Measurements from ENCODE around the gene B3GNT7. TPM values are rescaled to one million over a fixed set of nuclear protein-coding genes. Genes with fewer than 3 reads are reported as not detected.

Gene B3GNT7
- total and polyA plus RNA-seq, 2 of the 4 experiments (the other 2 are of a cell fraction) = under 0.01 to 0.03 TPM

DNA sequence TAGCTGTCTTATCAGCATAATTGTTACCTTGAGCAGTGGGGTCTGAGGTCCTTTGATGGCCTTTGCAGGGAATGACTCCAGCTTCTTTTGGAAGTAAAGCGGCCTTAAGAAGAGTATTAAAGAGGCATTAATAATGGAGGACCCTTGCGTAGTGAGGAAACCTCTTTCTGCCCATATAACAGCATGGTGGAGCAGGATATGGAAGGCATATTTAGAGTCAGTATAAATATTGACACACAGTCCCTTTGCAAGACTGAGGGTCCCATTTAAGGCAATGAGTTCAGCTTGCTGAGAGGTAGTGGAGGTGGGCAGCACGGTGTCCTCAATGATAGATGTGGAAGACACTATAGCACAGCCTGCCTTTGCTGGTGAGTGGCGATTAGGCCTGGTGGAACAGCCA is 36.1 kb downstream of the B3GNT7 start:
- no peaks in the 10 kb centered on the region for H4K20me1 ChIP-seq (ENCODE audit: insufficient read depth, low read length)
- CTCF ChIA-PET = no interaction called here
- H3K27me3 ChIP-seq (ENCODE audit: control insufficient read depth, insufficient read depth, low read length) = peaks cover 2% of the 10 kb centered on the region; the same call in 1 of the 2 replicates
- POLR2A ChIA-PET (ENCODE audit: unreplicated experiment) = no interaction called here
- no peak overlapping the region for H3K4ac ChIP-seq (ENCODE audit: low read depth, low read length)
- no peaks in the 10 kb centered on the region for H3K4me1 ChIP-seq (ENCODE audit: control insufficient read depth, insufficient read depth, low read length)
- no peak overlapping the region for H2BK15ac ChIP-seq (ENCODE audit: low read depth, low read length)
- H4K91ac ChIP-seq (ENCODE audit: insufficient read depth, low read depth, low read length) = no peak overlapping the region
- H3K9me3 ChIP-seq (ENCODE audit: control insufficient read depth, insufficient read depth, low read length) = peaks cover 8% of the 10 kb centered on the region
- H4K5ac ChIP-seq (ENCODE audit: low read depth, low read length) = no peak overlapping the region
- H3K9ac ChIP-seq (ENCODE audit: low read depth, low read length) = no peak overlapping the region
- H4K8ac ChIP-seq (ENCODE audit: low read depth in 2 of 2, low read length in 2 of 2) = no peak overlapping the region
- no peak overlapping the region for H3K4me2 ChIP-seq (ENCODE audit: low read depth, low read length)
- no peak for TF ChIP-seq SMC3 (IDR thresholded peaks at IDR 0.05; ENCODE audit: low read depth, low read length)
- TF ChIP-seq BHLHE40 (IDR thresholded peaks at IDR 0.05; ENCODE audit: low read depth, low read length) = no peak
- no peak for TF ChIP-seq POLR2A (IDR thresholded peaks at IDR 0.05; ENCODE audit: low read depth, low read length)
- TF ChIP-seq FOS (IDR thresholded peaks at IDR 0.05; ENCODE audit: low read depth, low read length) = no peak
- TF ChIP-seq, protein P1, sequence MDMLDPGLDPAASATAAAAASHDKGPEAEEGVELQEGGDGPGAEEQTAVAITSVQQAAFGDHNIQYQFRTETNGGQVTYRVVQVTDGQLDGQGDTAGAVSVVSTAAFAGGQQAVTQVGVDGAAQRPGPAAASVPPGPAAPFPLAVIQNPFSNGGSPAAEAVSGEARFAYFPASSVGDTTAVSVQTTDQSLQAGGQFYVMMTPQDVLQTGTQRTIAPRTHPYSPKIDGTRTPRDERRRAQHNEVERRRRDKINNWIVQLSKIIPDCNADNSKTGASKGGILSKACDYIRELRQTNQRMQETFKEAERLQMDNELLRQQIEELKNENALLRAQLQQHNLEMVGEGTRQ (IDR thresholded peaks at IDR 0.05; ENCODE audit: low read depth, low read length) = no peak
- TF ChIP-seq RAD21 (IDR thresholded peaks at IDR 0.05; ENCODE audit: low read length) = no peak
- TF ChIP-seq NFE2L2 (IDR thresholded peaks at IDR 0.05; ENCODE audit: low read depth, low read length) = no peak
- TF ChIP-seq RFX5 (IDR thresholded peaks at IDR 0.05; ENCODE audit: low read depth, low read length) = no peak
- no peak for TF ChIP-seq CHD1 (IDR thresholded peaks at IDR 0.05; ENCODE audit: low read depth, low read length)
- no peak for TF ChIP-seq MAZ (IDR thresholded peaks at IDR 0.05; ENCODE audit: borderline replicate concordance, low read depth, low read length)
- no peak for TF ChIP-seq RCOR1 (IDR thresholded peaks at IDR 0.05; ENCODE audit: insufficient replicate concordance, low read length)
- TF ChIP-seq, protein P2, sequence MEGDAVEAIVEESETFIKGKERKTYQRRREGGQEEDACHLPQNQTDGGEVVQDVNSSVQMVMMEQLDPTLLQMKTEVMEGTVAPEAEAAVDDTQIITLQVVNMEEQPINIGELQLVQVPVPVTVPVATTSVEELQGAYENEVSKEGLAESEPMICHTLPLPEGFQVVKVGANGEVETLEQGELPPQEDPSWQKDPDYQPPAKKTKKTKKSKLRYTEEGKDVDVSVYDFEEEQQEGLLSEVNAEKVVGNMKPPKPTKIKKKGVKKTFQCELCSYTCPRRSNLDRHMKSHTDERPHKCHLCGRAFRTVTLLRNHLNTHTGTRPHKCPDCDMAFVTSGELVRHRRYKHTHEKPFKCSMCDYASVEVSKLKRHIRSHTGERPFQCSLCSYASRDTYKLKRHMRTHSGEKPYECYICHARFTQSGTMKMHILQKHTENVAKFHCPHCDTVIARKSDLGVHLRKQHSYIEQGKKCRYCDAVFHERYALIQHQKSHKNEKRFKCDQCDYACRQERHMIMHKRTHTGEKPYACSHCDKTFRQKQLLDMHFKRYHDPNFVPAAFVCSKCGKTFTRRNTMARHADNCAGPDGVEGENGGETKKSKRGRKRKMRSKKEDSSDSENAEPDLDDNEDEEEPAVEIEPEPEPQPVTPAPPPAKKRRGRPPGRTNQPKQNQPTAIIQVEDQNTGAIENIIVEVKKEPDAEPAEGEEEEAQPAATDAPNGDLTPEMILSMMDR (conservative IDR thresholded peaks at IDR 0.05; ENCODE audit: low read depth, low read length) = no peak
- no peak for TF ChIP-seq MXI1 (IDR thresholded peaks at IDR 0.05; ENCODE audit: borderline replicate concordance, low read depth, low read length)
- TF ChIP-seq CEBPB (IDR thresholded peaks at IDR 0.05; ENCODE audit: low read depth, low read length) = no peak
- no peak for TF ChIP-seq MAFK (IDR thresholded peaks at IDR 0.05; ENCODE audit: low read depth, low read length)
- H3K79me1 ChIP-seq (ENCODE audit: low read depth in 1 of 2, low read length in 2 of 2) = no peaks in the 10 kb centered on the region
- H2AFZ ChIP-seq (replicated peaks; ENCODE audit: low read length, poor library complexity) = no peak overlapping the region
- H3K18ac ChIP-seq (ENCODE audit: low read depth, low read length) = no peak overlapping the region
- H3K56ac ChIP-seq (ENCODE audit: extremely low read depth, insufficient read depth, low read length) = no peak overlapping the region
- H3K27ac ChIP-seq (ENCODE audit: insufficient read depth, low read length) = no peak overlapping the region
- H2AK5ac ChIP-seq (ENCODE audit: low read depth, low read length) = no peak overlapping the region
- H2BK20ac ChIP-seq (ENCODE audit: low read depth, low read length) = no peak overlapping the region
- DNase-seq (no peak), ATAC-seq (ENCODE audit: low read depth) (no peak)
- no peak overlapping the region for H2BK120ac ChIP-seq (ENCODE audit: low read depth, low read length)
- H3K14ac ChIP-seq (replicated peaks; ENCODE audit: low read depth, low read length) = no peak overlapping the region
- in situ Hi-C loops (cut with MboI; ENCODE audit: low sequenced_read_pairs) (no loop called here), dilution Hi-C loops (cut with HindIII; ENCODE audit: low sequenced_read_pairs, unreplicated experiment) (no loop called here), intact Hi-C loops (cut with micrococcal nuclease) (no loop called here)
- H2BK5ac ChIP-seq (ENCODE audit: low read depth, low read length, poor library complexity, severe bottlenecking) = no peak overlapping the region
- no peaks in the 10 kb centered on the region for H3K36me3 ChIP-seq (ENCODE audit: control insufficient read depth, insufficient read depth, low read length)
- 83% methylated on average over 2 of the region's 4 CpGs; no CpG with 5 or more reads in 1 of the 2 experiments for WGBS, 2 experiments (ENCODE audit: extremely low coverage in 2 of 2, insufficient read length in 1 of 2)
- no TSS peak for BruUV-seq (replicated peaks)
- no peak overlapping the region for H3K4me3 ChIP-seq (ENCODE audit: insufficient read depth, low read depth, low read length)
- H3K23ac ChIP-seq (ENCODE audit: low read depth, low read length) = no peak overlapping the region
- H3K9me1 ChIP-seq (ENCODE audit: insufficient read depth, low read length) = no peaks in the 10 kb centered on the region
- no peak overlapping the region for H2AK9ac ChIP-seq (replicated peaks; ENCODE audit: low read depth, low read length, poor library complexity)

All from IMR-90 (cell line).